HG02852 (cell line): Measurements from ENCODE around the gene PTH2.

Experiments used
- ATAC-seq: cut with Tn5 transposase; IDR thresholded peaks from one replicate; pipeline ENCODE4 v1.9.1; 2021; ENCODE audit warnings: mild to moderate bottlenecking, moderate library complexity; ENCODE audit not compliant: unreplicated experiment

PTH2 gene

DNA sequence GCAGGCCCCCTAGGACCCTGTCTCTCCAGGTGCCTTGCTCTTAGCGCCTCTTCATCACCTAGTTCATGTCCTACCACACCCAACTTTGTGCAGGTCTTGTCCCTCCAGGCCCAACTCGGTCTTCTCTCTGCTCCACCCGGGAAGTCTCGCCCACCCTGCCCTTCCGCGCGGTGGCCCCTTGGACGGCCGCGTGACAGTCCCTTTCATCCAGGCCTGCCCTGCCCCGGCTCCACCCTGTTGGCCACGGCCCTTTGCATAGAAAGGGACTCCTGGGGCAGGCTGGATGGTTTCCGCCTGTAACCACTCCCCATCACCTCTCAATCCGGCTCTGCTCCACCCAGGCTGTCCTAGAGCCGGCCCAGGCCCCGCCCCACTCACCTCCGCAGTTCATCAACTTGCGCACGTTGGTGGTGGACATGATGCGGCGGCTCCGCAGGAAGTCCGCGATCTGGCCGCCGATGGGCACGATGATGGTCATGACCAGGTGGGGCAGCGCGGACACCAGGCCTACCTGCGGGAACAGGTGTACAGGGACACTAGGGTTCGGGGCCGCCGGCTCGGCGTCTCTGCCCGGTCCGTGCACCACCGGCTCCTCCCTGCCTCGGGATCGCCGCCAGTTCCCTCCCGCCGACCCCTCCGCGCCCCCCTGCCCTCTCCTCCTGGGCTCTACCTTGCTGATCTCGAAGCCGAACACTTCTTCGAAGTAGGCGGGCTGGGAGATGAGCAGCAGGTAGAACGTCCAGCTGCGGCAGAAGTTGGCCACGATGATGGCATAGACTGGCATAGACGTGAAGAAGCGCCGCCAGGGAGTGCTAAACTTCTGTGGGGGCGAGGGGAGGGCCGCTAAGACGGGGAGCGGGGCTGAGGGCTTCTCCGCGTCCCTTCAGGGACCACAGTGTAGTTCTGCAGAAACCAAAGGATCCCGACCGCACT is 9.2 kb upstream of the PTH2 start:
- no peak for ATAC-seq

DNA sequence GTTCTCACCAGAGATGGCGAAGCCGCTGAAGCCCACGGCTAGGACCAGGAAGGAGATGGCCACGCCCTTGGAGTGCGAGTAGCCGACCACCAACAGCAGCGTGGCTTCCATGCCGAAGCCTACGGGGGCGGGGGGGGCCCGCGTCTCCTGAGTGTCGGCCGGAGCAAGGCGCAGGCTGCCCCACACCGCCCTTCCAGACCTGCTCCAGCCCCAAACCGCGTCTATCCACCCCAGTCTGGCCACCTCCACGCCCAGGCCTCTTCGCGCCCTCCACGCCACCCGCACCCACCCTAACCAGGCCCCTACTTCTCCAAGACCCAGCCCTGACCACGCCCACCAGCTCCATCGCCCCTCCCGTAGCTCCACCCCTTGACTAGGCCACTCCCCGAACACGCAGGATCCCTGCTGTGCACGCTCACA is 8.1 kb upstream of the PTH2 start:
- ATAC-seq = no peak

DNA sequence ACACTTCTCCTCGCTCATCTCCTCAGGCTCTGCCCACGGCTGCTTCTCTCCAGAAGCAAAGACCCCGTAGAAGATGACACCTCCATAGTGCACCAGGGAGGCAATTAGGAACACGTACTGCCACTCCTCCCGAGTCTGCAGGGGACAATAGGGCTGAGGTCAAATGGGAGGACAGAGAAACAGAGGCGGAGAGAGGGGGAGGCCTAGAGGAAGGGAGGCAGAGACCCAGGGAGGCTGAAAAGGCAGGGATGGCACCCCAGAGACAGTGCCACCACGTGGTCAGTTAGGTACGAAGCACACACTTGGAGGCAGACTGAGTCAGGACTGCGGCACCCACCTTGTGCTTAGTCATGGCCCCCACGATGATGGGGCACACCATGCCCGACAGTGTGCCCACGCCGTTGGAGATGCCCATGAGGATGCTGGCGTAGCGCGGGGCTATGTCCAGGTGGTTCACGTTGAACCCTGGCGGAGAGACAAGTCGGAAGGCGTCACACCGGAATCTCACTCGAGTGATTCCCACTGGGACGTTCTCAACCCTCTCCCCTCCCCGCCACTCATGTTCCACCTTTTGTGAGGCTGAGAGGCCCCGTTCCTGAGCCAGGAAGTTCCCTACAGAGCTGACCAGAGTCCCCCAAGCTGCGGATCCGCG is 7.6 kb upstream of the PTH2 start:
- no peak for ATAC-seq

DNA sequence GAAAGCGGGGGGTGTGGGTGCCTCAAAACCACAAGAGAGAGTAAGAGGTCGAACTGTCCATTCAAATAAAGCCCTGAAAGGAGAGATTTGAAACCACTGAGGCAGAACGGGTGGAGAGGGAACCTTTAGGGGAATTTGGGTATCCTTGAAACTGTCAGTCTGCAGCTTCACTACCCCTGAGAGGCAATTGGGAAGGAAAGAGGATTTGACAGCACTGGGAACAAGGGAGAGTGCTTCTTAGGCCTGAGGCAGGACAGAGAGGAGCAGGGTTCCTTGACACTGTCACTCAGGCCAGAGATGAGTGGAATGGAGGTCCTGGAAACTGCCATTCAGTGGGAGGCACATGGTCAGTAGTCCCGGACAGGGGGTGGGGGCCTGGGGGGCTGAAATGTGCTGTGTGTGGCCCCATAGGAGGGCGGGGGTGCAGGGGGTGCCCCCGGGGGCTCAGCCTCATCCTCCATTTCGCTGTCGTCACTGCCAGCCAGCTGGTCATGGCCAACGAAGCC is 7.0 kb upstream of the PTH2 start:
- ATAC-seq = no peak

DNA sequence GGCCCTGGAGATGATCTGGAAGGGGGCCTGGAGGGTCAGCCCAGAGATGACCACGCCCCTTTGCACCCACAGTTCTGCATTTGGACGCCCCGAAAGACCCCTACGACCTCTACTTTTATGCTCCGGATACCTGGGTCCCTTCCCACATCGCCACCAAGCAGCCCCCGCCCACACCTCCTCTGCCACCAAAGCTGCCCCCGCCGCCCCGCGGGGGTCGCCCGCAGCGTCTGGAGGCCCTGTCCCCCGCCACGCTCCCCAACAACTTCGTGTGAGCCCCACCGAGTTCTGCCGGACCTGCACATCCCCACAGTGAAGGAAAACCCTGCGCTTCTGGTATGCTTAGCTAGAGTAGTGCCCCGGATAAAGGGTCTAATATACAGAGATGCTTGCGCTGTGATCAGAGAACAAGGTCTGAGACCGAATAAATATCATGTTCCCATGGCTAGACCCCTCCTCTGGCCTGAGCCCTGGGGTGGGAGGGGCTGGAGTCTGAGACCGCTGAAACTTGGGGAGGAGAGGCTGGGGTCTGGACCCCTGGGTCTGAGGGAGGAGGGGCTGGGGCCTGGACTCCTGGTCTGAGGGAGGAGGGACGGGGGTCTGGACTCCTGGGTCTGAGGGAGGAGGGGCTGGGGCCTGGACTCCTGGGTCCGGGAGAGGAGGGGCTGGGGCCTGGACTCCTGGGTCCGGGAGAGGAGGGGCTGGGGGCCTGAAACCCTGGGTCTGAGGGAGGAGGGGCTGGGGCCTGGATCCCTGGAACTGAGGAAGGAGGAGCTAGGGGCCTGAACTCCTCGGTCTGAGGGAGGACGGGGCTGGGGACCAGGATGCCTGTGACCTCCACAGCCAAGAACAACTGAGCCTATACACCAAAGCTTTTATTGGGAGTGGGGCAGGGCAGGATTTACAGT is 5.6 kb upstream of the PTH2 start:
- no peak for ATAC-seq

DNA sequence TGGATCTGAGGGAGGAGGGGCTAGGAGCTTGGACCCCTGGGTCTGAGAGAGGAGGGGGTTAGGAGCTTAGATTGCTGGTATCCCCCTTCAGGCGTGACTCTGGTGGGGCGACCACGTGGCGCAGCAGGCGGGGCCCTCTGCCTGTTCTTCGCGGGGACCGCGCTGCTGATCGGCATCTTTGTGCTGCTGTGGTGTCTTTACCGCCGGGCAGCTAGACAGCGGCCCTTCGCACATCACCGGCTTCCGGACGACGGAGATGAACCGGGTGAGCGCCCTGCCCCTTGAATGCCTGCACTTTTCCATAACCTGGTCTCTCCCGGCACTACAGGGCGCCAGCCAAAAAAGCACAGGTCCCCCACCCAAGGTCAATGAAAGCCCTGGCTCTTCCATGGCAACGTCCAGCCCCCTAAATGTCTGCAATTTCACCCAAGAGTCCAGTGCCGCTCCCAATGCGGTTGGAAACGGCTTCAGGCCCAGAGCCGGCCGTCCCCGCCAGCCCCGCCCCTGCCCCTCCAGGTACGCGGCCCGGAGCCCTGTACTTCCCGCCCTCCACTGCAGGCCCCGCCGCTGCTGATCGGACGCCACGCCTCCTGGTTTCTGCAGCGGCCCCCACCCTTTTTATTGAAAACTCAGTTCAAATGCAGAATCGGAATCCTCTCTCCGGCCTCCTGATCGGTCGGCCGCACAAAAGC is 4.8 kb upstream of the PTH2 start:
- ATAC-seq = no peak

DNA sequence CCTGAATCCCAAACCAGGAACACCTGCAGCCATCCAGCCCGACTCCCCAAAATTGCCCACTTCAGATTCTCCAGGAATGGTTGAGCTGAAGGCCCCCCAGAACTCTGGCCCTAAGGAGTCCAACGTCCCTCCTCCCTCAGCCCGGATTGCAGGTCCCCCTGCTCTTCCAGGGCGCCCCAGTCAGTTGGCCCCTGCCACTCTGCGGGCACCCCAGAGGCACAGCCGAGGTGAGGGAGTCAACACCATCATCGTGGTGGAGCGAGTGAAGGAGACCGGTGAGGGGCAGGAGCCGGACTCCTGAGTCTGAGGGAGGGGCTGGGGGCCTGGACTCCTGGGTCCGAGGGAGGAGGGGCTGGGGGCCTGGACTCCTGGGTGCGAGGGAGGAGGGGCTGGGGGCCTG is 4.1 kb upstream of the PTH2 start:
- no peak for ATAC-seq

DNA sequence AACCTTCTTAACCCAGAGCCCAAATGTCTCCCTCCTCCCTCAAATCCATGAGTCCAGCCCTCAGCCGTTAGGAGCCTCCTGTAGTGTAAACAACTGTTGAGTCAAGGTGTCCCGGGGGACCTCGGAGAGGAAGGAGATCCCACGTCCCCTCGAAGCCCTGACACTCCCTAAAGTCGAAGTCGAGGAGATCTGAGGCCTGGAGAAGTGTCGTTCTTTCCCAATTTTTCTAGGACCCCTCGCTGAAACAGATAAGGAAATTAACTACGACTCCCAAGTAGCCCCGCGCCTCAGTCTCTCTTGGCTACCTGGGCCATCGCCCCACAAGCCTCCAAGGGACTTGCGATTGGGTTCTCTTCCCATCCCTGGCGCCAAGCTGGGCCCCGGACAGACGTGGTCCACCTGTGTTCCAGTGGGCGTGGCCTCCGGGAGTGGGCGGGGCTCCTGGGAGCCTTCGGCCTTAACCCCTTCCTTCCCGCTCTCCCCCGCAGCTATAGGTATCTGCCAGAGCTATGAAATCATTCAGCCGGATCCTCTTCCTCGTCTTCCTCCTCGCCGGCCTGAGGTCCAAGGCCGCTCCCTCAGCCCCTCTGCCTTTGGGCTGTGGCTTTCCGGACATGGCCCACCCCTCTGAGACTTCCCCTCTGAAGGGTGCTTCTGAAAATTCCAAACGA is 2.8 kb upstream of the PTH2 start:
- ATAC-seq = no peak

DNA sequence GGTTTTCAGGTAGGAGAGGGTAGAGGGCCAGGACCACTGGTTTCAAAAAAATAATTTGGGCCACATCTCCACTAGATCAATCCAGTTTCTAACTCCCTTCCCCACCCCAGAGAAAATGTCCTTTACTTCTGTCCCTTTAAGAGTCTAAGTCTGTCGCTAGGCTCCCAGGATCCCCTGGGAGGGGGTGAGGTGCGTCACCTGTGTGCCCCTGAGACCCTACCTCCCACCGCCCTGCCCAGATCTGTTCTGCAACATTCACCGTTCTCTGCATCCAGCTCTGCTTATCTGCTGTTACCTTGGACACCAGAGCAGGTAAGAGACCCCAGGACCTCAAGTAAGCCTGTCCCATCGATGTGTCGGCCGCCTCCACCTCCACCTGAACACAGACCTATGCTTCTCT is 1.9 kb upstream of the PTH2 start, which contains the start of gene GFY:
Gene GFY (plus strand): TSS at position 211 of the 400 bp plus-strand sequence. CDS start 1,043 bp downstream, outside the sequence.
- ATAC-seq = no peak

DNA sequence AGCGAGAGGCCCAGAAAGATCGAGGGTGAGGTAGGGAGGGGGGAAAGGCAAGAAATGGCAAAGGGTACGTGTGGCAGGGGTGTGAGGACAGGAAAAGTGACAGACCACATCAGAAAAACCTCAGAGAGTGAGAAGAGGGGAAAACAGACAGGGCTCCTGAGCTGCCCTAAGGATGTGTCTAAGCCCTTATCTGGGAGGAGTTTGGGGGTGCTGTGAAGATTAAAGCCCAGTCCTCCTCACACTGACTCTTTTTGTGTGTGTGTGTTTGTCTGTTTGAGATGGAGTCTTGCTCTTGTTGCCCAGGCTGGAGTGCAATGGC is 703 bp upstream of the PTH2 start:
- no peak for ATAC-seq

DNA sequence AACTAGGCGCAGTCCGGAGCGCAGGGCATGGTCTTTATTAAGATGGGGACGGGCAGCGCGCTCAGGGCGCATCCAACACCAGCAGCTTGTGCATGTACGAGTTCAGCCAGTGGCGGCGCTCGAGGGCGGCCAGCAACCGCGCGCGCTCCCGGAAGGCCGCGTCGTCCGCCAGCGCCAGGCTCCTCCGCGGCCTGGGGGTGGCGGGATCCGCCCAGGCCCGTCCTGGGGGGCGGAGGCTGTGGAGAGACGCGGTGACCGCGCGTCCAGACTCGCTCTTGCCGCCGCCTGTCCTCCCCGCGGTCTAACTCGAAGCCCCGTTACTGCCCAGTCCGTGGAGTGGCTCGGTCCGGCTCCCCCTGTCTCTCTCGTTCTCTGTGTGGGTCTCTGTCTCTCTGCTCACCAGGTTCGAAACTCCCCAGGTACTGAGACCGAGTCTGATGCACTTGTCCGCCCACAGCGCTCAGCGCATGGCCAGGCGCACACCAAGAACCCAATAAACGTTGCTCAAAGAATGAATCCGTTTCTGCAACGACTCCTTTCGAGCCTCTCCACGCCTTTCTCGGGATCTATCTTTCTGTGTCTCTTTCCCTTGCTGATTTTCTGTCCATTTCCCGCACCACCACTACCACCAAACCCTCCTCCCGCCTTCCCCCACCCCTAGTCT is 702 bp downstream of the PTH2 start:
- no peak for ATAC-seq

DNA sequence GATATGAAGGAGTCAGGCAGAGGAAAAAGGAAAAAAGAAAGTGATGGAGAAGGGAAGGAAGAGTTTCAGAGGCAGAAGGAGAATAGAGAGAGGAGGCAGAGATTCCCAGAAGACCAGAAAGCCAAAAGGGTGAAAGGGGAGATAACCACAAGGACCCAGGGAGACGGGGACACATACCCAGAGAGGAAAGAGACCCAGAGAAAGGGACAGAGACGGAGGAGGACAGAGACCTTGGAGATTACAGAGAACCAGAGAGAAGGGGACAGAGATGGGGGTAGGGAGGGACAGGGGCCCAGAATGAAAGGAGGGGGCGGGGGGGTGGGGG is 1.4 kb downstream of the PTH2 start:
- no peak for ATAC-seq

DNA sequence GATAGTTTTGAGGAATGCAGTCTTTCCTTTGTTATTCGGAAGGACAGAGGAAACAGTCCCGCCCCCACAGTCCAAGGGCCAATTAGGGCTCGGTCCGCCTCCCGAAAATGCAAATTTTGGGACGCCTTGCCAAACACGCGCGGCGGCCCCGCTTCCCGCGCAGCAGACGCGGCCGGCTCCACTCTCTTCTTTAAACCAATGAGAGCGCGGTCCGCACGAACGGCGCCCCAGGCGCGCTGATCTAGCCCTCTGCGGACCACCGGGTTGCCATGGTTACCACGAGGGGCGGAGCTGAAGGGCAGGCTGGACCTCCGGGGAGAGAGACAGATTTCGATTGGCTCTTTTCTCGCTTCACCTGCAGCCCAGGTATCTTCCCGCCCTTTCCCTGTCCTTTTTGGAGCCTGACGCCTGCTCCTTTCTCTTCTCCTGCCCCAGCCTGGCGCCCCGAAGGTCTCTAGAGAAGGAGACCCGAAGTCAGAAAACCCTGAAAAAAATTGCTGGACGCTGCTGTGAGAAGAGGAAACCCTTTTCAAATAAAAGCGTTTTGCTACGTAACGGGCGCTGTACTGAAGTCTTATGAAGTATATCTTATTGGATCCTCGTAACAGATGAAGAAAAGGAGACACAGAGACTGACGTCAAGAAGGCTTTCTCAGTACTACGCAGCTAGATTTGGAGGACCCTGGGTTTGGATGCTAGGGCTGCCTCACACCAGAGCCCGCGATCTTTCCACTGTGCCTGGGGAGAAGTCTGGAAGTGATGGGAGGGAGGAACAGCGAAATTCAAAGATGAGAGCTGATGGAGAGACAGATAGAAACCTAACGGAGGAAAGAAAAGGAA is 2.0 kb downstream of the PTH2 start:
- no peak for ATAC-seq

DNA sequence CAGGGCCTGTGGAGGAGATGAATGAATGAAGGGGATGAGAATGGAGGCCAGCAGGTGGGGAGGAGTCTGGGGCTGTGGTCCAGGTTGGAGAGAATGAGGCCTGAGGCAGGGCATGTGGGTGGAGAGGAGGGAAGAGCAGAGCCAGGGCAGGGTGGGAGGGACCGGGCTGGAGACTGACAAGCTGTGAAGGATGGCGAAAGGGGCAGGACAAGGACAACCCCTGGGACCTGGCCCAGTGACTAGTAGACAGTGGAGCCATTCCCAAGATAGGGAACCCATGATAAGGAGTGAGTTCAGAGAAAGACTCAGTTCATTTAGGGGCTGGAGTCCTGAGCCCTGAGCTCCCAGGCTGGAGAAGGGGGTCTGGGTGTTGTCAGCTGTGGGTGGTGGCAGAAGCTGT is 3.0 kb downstream of the PTH2 start:
- ATAC-seq = no peak

DNA sequence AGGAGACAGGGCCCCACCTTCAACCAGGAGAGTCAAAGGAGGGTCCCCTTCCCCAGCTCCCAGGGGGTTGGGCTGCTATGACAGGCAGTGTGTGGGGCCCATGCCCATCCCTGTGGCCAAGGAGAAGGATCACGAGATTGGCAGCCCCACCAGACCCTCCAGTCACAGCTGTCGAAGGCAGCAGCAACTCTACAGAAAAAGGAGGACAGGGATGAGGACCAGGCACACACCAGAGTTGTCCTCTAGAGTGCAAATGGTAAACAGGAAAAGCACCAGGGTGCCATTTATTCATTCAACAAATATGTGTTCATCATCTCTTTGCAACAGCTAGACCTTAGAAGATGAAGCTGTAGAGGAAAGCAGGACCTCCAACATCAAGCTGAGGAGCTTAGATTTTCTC is 4.1 kb downstream of the PTH2 start:
- no peak for ATAC-seq

DNA sequence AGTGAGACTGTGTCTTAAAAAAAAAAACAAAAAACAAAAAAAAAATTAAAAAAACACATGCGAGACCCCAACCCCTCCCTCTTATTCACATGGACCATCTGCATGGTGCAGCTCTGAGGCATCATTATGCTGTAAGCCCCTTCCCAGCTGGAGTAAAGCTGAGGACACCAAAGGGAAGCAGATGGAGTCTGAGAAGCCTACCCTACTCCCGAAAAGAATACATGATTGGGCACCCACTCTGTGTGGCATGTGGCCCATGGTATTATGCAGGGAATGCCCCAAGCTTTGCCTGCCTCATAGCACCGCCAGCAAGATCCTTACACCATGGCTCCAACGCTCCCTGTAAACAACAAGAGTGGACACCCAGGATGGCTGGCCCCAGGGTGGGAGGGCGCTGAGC is 4.7 kb downstream of the PTH2 start:
- ATAC-seq = no peak

DNA sequence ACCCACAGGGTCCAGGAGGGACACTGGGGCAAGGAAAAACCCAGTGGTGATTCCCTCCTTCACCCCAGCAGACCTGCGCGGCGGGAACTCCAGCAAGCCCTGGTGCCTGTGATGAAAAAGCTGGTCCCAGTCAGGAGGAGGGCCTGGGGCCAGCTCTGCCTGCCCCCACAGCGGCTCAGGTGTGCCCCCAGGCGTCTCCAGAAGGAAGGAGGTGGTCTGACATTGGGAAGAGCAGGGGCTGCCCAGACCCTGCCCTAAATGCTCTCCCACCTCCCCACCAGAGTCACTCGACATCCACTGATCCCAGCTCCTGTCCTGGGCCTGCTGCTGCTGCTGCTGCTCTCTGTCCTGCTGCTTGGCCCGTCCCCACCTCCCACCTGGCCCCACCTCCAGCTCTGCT is 6.2 kb downstream of the PTH2 start:
- ATAC-seq = no peak

DNA sequence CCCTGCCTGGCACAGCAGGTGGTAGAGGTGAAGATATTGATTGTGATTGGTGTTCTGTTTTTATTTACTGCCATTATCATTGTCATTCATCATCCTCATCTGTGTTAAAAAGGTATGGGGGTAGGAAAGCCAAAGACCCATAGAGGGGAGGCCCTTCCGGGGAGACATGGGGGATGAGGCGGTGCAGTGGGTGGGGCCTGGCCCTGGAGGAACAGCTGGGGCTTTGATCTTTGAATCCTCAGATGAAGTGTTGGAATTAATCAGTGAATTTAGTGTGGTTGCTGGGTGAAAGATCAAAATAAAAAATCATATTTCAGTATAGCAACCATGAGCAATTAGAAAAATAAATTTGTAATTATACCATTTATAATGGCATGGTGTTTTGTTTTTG is 7.4 kb downstream of the PTH2 start:
- no peak for ATAC-seq
